SU-DHL-6 (cell line): Measurements from ENCODE around the gene RNF113B.

Experiments used
- EZH2phosphoT487 ChIP-seq: fragments of 200-600 bp; sonication (generic), shearing (Covaris generic); conservative IDR thresholded peaks from 2 replicates; pipeline ENCODE4 v1.6.1; 2018; ENCODE audit warnings: mild to moderate bottlenecking, antibody characterized with exemption, low read length, moderate library complexity, mixed read lengths
- TF ChIP-seq, protein P1 (sequence below): fragments of 200-600 bp; sonication (generic); IDR thresholded peaks from one replicate; pipeline ENCODE4 v1.5.1; 2017; ENCODE audit warnings: antibody characterized with exemption, mild to moderate bottlenecking, low read length, moderate library complexity; ENCODE audit not compliant: insufficient read depth, poor library complexity, severe bottlenecking

DNA sequence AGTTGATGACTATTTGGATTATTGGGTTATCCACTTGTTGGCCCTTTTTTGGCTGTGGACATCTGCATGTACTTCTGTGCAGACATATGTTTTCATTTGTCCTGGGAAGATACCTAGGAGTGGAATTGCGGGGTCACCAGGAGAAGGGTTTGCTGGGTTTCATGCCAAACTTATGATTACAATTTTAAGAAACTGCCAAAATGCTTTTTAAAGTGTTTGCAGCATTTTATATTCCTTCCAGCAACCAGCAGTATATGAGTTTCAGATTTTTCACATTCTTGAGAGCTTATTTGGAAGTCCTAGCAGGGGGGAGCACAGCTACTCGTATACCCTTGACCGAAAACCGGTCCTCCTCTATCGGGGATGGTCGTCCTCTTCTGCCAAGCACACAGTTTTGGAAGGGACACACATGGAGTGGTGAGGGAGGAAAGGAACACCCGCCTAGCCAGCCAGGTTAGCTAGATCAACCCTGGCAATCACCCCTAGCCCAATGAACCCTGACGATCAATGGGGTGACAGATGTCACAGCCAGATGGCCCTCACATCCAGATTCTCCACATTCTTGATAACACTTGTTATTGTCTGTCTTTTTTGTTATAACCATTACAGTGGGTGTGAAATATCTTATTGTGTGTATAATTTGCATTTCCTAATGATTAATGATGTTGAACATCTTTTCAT is 26.7 kb upstream of the RNF113B start:
- TF ChIP-seq, protein P1, sequence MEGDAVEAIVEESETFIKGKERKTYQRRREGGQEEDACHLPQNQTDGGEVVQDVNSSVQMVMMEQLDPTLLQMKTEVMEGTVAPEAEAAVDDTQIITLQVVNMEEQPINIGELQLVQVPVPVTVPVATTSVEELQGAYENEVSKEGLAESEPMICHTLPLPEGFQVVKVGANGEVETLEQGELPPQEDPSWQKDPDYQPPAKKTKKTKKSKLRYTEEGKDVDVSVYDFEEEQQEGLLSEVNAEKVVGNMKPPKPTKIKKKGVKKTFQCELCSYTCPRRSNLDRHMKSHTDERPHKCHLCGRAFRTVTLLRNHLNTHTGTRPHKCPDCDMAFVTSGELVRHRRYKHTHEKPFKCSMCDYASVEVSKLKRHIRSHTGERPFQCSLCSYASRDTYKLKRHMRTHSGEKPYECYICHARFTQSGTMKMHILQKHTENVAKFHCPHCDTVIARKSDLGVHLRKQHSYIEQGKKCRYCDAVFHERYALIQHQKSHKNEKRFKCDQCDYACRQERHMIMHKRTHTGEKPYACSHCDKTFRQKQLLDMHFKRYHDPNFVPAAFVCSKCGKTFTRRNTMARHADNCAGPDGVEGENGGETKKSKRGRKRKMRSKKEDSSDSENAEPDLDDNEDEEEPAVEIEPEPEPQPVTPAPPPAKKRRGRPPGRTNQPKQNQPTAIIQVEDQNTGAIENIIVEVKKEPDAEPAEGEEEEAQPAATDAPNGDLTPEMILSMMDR = no peak
- no peak for TF ChIP-seq EZH2phosphoT487
